GM23338 (cell line): ENCODE results near the gene TMUB1. TPM values are rescaled to one million over a fixed set of nuclear protein-coding genes. Genes with fewer than 3 reads are reported as not detected.

Source experiments
- ATAC-seq: fragments of 200-7000 bp; cut with Tn5 transposase; 3 replicates; pipeline ENCODE4 v1.9.1; 2020
- DNase-seq: peaks from one replicate; pipeline ENCODE4 v3.0.0-alpha.2; 2015; ENCODE audit warnings: low spot score
- H2AFZ ChIP-seq: fragments of 200-600 bp; sonication (generic); 2 replicates; pipeline ENCODE4 v1.8.0; 2016; ENCODE audit warnings: antibody characterized with exemption, mild to moderate bottlenecking, moderate library complexity
- H3F3A ChIP-seq: fragments of 200-600 bp; sonication (generic); replicated peaks from 2 replicates; pipeline ENCODE4 v1.8.0; 2017; ENCODE audit warnings: antibody characterized with exemption, mixed run types, low read depth
- H3K27ac ChIP-seq: fragments of 200-600 bp; sonication (generic); 2 replicates; pipeline ENCODE4 v1.6.1; 2016; ENCODE audit warnings: low read depth
- H3K27me3 ChIP-seq: fragments of 200-600 bp; sonication (generic); 2 replicates; pipeline ENCODE4 v1.8.0; 2016; ENCODE audit warnings: mild to moderate bottlenecking, mixed run types, moderate library complexity; ENCODE audit not compliant: insufficient read depth
- H3K36me3 ChIP-seq: fragments of 200-600 bp; sonication (generic); 2 replicates; pipeline ENCODE4 v1.8.0; 2016; ENCODE audit warnings: mild to moderate bottlenecking; ENCODE audit not compliant: insufficient read depth
- H3K4me1 ChIP-seq: fragments of 200-600 bp; sonication (generic); 2 replicates; pipeline ENCODE4 v1.8.0; 2016; ENCODE audit warnings: mild to moderate bottlenecking, moderate library complexity; ENCODE audit not compliant: insufficient read depth
- H3K4me2 ChIP-seq: fragments of 200-600 bp; sonication (generic); 2 replicates; pipeline ENCODE4 v1.7.1; 2017; ENCODE audit warnings: mixed run types
- H3K4me3 ChIP-seq: fragments of 200-600 bp; sonication (generic); 2 replicates; pipeline ENCODE4 v1.6.1; 2016; ENCODE audit warnings: mixed run types
- H3K79me2 ChIP-seq: fragments of 200-600 bp; sonication (generic); replicated peaks from 2 replicates; pipeline ENCODE4 v1.8.0; 2017; ENCODE audit warnings: mild to moderate bottlenecking; ENCODE audit not compliant: insufficient read depth
- H3K9me2 ChIP-seq: fragments of 200-600 bp; sonication (generic); 2 replicates; pipeline ENCODE4 v1.8.0; 2017; ENCODE audit not compliant: insufficient read depth
- H4K20me1 ChIP-seq: fragments of 200-600 bp; sonication (generic); replicated peaks from 2 replicates; pipeline ENCODE4 v1.8.0; 2017; ENCODE audit warnings: mild to moderate bottlenecking; ENCODE audit not compliant: insufficient read depth
- H3K27ac Mint-ChIP-seq: 2 replicates; pipeline ENCODE4 v1.8.0; 2020; ENCODE audit warnings: inconsistent platforms, mild to moderate bottlenecking, moderate library complexity, mixed read lengths
- H3K27me3 Mint-ChIP-seq: 3 replicates; pipeline ENCODE4 v1.8.0; 2022; ENCODE audit warnings: low read depth, mild to moderate bottlenecking, moderate library complexity, mixed read lengths, inconsistent platforms; ENCODE audit not compliant: insufficient read depth, poor library complexity
- H3K36me3 Mint-ChIP-seq: 3 replicates; pipeline ENCODE4 v1.8.0; 2021; ENCODE audit warnings: low read depth, mild to moderate bottlenecking, inconsistent platforms, moderate library complexity, mixed read lengths
- H3K4me1 Mint-ChIP-seq: 3 replicates; pipeline ENCODE4 v1.8.0; 2020; ENCODE audit warnings: mild to moderate bottlenecking, inconsistent platforms, mixed read lengths
- H3K4me3 Mint-ChIP-seq: 3 replicates; pipeline ENCODE4 v1.8.0; 2021; ENCODE audit warnings: moderate library complexity, mild to moderate bottlenecking, inconsistent platforms, mixed read lengths
- H3K9me3 Mint-ChIP-seq: 3 replicates; pipeline ENCODE4 v1.8.0; 2020; ENCODE audit warnings: moderate library complexity, mild to moderate bottlenecking, inconsistent platforms, mixed read lengths
- CREB1 ChIP-seq: fragments of 250-450 bp; sonication (Bioruptor Pico); IDR thresholded peaks from 2 replicates; pipeline ENCODE4 v1.5.0; 2020; ENCODE audit warnings: low read depth, mild to moderate bottlenecking, moderate library complexity
- CTCF ChIP-seq, 2 experiments: fragments of 200-600 bp in 1 of 2; sonication (generic) in 1 of 2; conservative IDR thresholded peaks; 2 replicates each; pipeline versions ENCODE4 v1.5.1 to v1.6.1; 2016 to 2017; ENCODE audit warnings: antibody characterized with exemption in 2 of 2, low read depth in 2 of 2, mild to moderate bottlenecking in 2 of 2, moderate library complexity in 1 of 2
- ETS1 ChIP-seq: IDR thresholded peaks from 2 replicates; pipeline ENCODE4 v1.6.1; 2016; ENCODE audit warnings: antibody characterized with exemption
- EZH2 ChIP-seq: fragments of 200-600 bp; sonication (generic); IDR thresholded peaks from one replicate; pipeline ENCODE4 v1.8.0; 2017; ENCODE audit warnings: antibody characterized with exemption, mild to moderate bottlenecking, low read depth; ENCODE audit not compliant: unreplicated experiment
- EZH2phosphoT487 ChIP-seq: fragments of 200-600 bp; sonication (generic); IDR thresholded peaks from one replicate; pipeline ENCODE4 v1.8.1; 2018; ENCODE audit warnings: antibody characterized with exemption; ENCODE audit not compliant: unreplicated experiment
- JUNB ChIP-seq: IDR thresholded peaks from one replicate; pipeline ENCODE4 v1.6.1; 2016; ENCODE audit warnings: antibody characterized with exemption; ENCODE audit not compliant: unreplicated experiment
- NANOG ChIP-seq: IDR thresholded peaks from 2 replicates; pipeline ENCODE4 v1.6.1; 2016; ENCODE audit warnings: antibody characterized with exemption, borderline replicate concordance
- POLR2AphosphoS5 ChIP-seq: IDR thresholded peaks from 2 replicates; pipeline ENCODE4 v1.6.1; 2016; ENCODE audit warnings: antibody characterized with exemption, low read depth
- REST ChIP-seq: IDR thresholded peaks from one replicate; pipeline ENCODE4 v1.6.1; 2018; ENCODE audit warnings: antibody characterized with exemption; ENCODE audit not compliant: unreplicated experiment
- STAT1 ChIP-seq: IDR thresholded peaks from one replicate; pipeline ENCODE4 v1.6.1; 2016; ENCODE audit warnings: antibody characterized with exemption; ENCODE audit not compliant: unreplicated experiment
- ZNF114 ChIP-seq: fragments of 250-450 bp; sonication (Bioruptor Pico); IDR thresholded peaks from 2 replicates; pipeline ENCODE4 v1.5.0; 2020; ENCODE audit warnings: mild to moderate bottlenecking, moderate library complexity
- ZNF331 ChIP-seq: fragments of 250-450 bp; sonication (Bioruptor Pico); IDR thresholded peaks from 2 replicates; pipeline ENCODE4 v1.5.0; 2020; ENCODE audit warnings: low read depth, mild to moderate bottlenecking, moderate library complexity
- polyA plus RNA-seq: library from polyadenylated mRNA; unstranded; fragments of >200 nt; fragmentation: Nextera tagmentation; extraction: Ambion mirVana; gene quantifications from 2 replicates; pipeline ENCODE4 v1.2.1, GENCODE V29; 2016
- total RNA-seq: library from RNA; depleted of rRNA; stranded (reverse); fragments of >200 nt; shearing (Covaris generic); gene quantifications from 2 replicates; pipeline ENCODE4 v1.2.3, GENCODE V29; 2014

The TMUB1 gene
- total and polyA plus RNA-seq, 2 experiments from 2014 or later = 47.6 to 61.1 TPM

- H3K36me3 ChIP-seq = no peaks in the 10 kb centered on the region
- no peak overlapping the region for H3K4me3 Mint-ChIP-seq
- no peaks in the 10 kb centered on the region for H3K9me3 Mint-ChIP-seq
- peaks cover 16% of the 10 kb centered on the region for H3K27me3 Mint-ChIP-seq
- H2AFZ ChIP-seq = no peak overlapping the region
- H3F3A ChIP-seq = no peaks in the 10 kb centered on the region
- H3K27ac ChIP-seq = no peak overlapping the region
- no peak for TF ChIP-seq EZH2
- no peak for TF ChIP-seq POLR2AphosphoS5
- no peak for TF ChIP-seq EZH2phosphoT487
- no peak for TF ChIP-seq ETS1
- TF ChIP-seq CREB1 (CRISPR knock-in tag) = no peak
- no peak for TF ChIP-seq CTCF (conservative IDR thresholded peaks at IDR 0.05; ENCODE audit: low read depth in 2 of 2)
- TF ChIP-seq REST = no peak
- no peak for TF ChIP-seq JUNB
- TF ChIP-seq NANOG = no peak
- H3K27me3 ChIP-seq = peaks cover 10% of the 10 kb centered on the region
- no peaks in the 10 kb centered on the region for H4K20me1 ChIP-seq
- H3K4me2 ChIP-seq = no peak overlapping the region
- ATAC-seq (no peak), DNase-seq (no peak)
- H3K27ac Mint-ChIP-seq = no peak overlapping the region
- no peaks in the 10 kb centered on the region for H3K79me2 ChIP-seq
- H3K36me3 Mint-ChIP-seq = no peaks in the 10 kb centered on the region; the same call in 2 of the 3 replicates
- peaks cover 4% of the 10 kb centered on the region for H3K4me1 Mint-ChIP-seq
- no peak overlapping the region for H3K4me3 ChIP-seq
- no peaks in the 10 kb centered on the region for H3K4me1 ChIP-seq
- no peaks in the 10 kb centered on the region for H3K9me2 ChIP-seq
These were observed 38.0 kb downstream of the TMUB1 start for GRCh38 chr7:151045262-151045661.

DNA sequence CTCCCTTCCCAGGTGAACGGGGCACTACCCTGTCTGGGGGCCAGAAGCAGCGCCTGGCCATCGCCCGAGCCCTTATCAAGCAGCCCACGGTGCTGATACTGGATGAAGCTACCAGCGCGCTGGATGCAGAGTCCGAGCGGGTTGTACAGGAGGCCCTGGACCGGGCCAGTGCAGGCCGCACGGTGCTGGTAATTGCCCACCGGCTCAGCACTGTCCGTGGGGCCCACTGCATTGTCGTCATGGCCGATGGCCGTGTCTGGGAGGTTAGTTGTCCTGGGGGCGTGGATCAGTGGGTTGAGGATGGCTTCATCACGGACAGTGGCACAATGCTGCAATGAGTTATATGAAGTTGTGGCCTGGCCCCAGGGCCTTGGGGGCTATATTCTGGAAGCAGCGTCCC lies 39.3 kb downstream of the TMUB1 start:
- Histone ChIP-seq H2AFZ (no peak overlapping the region), H3K9me2 (no peaks in the 10 kb centered on the region), H3K27ac (no peak overlapping the region), H3K4me1 (no peaks in the 10 kb centered on the region), H4K20me1 (no peaks in the 10 kb centered on the region), H3K27me3 (no peaks in the 10 kb centered on the region), H3F3A (no peaks in the 10 kb centered on the region), H3K4me3 (no peak overlapping the region), H3K4me2 (no peak overlapping the region), H3K79me2 (no peaks in the 10 kb centered on the region), H3K36me3 (no peaks in the 10 kb centered on the region)
- no peak overlapping the region for H3K27ac Mint-ChIP-seq
- H3K9me3 Mint-ChIP-seq = no peaks in the 10 kb centered on the region
- DNase-seq = no peak
- H3K36me3 Mint-ChIP-seq = no peaks in the 10 kb centered on the region; the same call in 2 of the 3 replicates
- H3K4me3 Mint-ChIP-seq = no peak overlapping the region
- H3K4me1 Mint-ChIP-seq = peaks cover 2% of the 10 kb centered on the region; the same call in 1 of the 3 replicates
- peaks cover 19% of the 10 kb centered on the region for H3K27me3 Mint-ChIP-seq
- ATAC-seq = no peak
- TF ChIP-seq EZH2phosphoT487 = no peak
- TF ChIP-seq STAT1 = no peak
- TF ChIP-seq ZNF331 (CRISPR knock-in tag) = no peak
- no peak for TF ChIP-seq CTCF (conservative IDR thresholded peaks at IDR 0.05; ENCODE audit: low read depth in 2 of 2)
- TF ChIP-seq NANOG = no peak
- no peak for TF ChIP-seq JUNB
- TF ChIP-seq CREB1 (CRISPR knock-in tag) = no peak
- no peak for TF ChIP-seq EZH2
- TF ChIP-seq ZNF114 (CRISPR knock-in tag) = no peak
